Neural cell (in vitro differentiated cells): ENCODE results near the gene PRUNE2. TPM values are rescaled to one million over a fixed set of nuclear protein-coding genes. Genes with fewer than 3 reads are reported as not detected.

Experiments
- H2AFZ ChIP-seq: fragments of 200-600, 300-800 bp; sonication (generic), shearing (Covaris generic); 2 replicates; pipeline ENCODE4 v1.6.0; 2014; ENCODE audit warnings: low read depth, mild to moderate bottlenecking, antibody characterized with exemption, low read length, moderate library complexity
- H3F3A ChIP-seq: fragments of 200-600 bp; shearing (Covaris generic); 2 replicates; pipeline ENCODE4 v1.6.1; 2016; ENCODE audit warnings: mild to moderate bottlenecking, moderate library complexity, mixed read lengths, antibody characterized with exemption, low read length; ENCODE audit not compliant: insufficient read depth, poor library complexity, severe bottlenecking
- H3K27ac ChIP-seq: fragments of 200-600, 300-800 bp; sonication (generic), shearing (Covaris generic); 2 replicates; pipeline ENCODE4 v1.5.1; 2014; ENCODE audit warnings: mild to moderate bottlenecking, low read length, moderate library complexity
- H3K27me3 ChIP-seq: fragments of 300-800, 200-600 bp; sonication (generic), shearing (Covaris generic); 2 replicates; pipeline ENCODE4 v1.6.0; 2014; ENCODE audit warnings: mild to moderate bottlenecking, low read depth, low read length, moderate library complexity; ENCODE audit not compliant: insufficient read depth
- H3K36me3 ChIP-seq: fragments of 300-800, 200-600 bp; sonication (generic), shearing (Covaris generic); 2 replicates; pipeline ENCODE4 v1.5.1; 2014; ENCODE audit warnings: mild to moderate bottlenecking, antibody characterized with exemption, low read length, moderate library complexity; ENCODE audit not compliant: insufficient read depth
- H3K4me2 ChIP-seq: fragments of 300-800, 200-600 bp; sonication (generic), shearing (Covaris generic); 2 replicates; pipeline ENCODE4 v1.6.0; 2014; ENCODE audit warnings: mild to moderate bottlenecking, low read length
- H3K4me3 ChIP-seq: fragments of 300-800, 200-600 bp; sonication (generic), shearing (Covaris generic); 2 replicates; pipeline ENCODE4 v1.5.1; 2014; ENCODE audit warnings: mild to moderate bottlenecking, low read length, moderate library complexity
- H3K79me2 ChIP-seq: fragments of 200-600 bp; shearing (Covaris generic); replicated peaks from 2 replicates; pipeline ENCODE4 v1.6.0; 2014; ENCODE audit warnings: mild to moderate bottlenecking, low read length, moderate library complexity; ENCODE audit not compliant: insufficient read depth
- H3K9ac ChIP-seq: fragments of 300-800, 200-600 bp; sonication (generic), shearing (Covaris generic); 2 replicates; pipeline ENCODE4 v1.6.1; 2016; ENCODE audit warnings: mild to moderate bottlenecking, low read length, mixed read lengths
- H3K9me2 ChIP-seq: fragments of 200-600 bp; shearing (Covaris generic); 2 replicates; pipeline ENCODE4 v1.6.1; 2016; ENCODE audit warnings: mild to moderate bottlenecking, low read length, mixed read lengths; ENCODE audit not compliant: insufficient read depth
- H3K9me3 ChIP-seq: fragments of 200-600, 300-800 bp; sonication (generic), shearing (Covaris generic); 2 replicates; pipeline ENCODE4 v1.6.1; 2016; ENCODE audit warnings: mild to moderate bottlenecking, mixed run types, low read length, moderate library complexity, mixed read lengths
- H4K20me1 ChIP-seq: fragments of 200-600 bp; shearing (Covaris generic); 2 replicates; pipeline ENCODE4 v1.6.1; 2016; ENCODE audit warnings: mild to moderate bottlenecking, mixed run types; ENCODE audit not compliant: insufficient read depth
- CTCF ChIP-seq: fragments of 450-650 bp; IDR thresholded peaks from 2 replicates; pipeline ENCODE4 v1.5.1; 2014; ENCODE audit warnings: antibody characterized with exemption, mild to moderate bottlenecking, moderate library complexity; ENCODE audit not compliant: poor library complexity, severe bottlenecking
- EP300 ChIP-seq: fragments of 450-650 bp; conservative IDR thresholded peaks from 2 replicates; pipeline ENCODE4 v1.6.1; 2014; ENCODE audit warnings: antibody characterized with exemption, mild to moderate bottlenecking, moderate library complexity; ENCODE audit not compliant: poor library complexity, severe bottlenecking
- EZH2 ChIP-seq: fragments of 200-600, 300-800 bp; shearing (Covaris generic), sonication (generic); IDR thresholded peaks from 2 replicates; pipeline ENCODE4 v1.6.1; 2014; ENCODE audit warnings: antibody characterized with exemption, low read length, borderline replicate concordance, mild to moderate bottlenecking; ENCODE audit not compliant: insufficient read depth, poor library complexity, severe bottlenecking
- MXI1 ChIP-seq: fragments of 450-650 bp; conservative IDR thresholded peaks from 2 replicates; pipeline ENCODE4 v1.6.1; 2014; ENCODE audit warnings: antibody characterized with exemption, mild to moderate bottlenecking; ENCODE audit not compliant: poor library complexity, severe bottlenecking
- POLR2AphosphoS5 ChIP-seq: IDR thresholded peaks from 2 replicates; pipeline ENCODE4 v1.6.1; 2012
- RAD21 ChIP-seq: fragments of 450-650 bp; conservative IDR thresholded peaks from 2 replicates; pipeline ENCODE4 v1.6.1; 2014; ENCODE audit warnings: antibody characterized with exemption, mild to moderate bottlenecking, moderate library complexity
- SMC3 ChIP-seq: fragments of 450-650 bp; conservative IDR thresholded peaks from 2 replicates; pipeline ENCODE4 v1.6.1; 2014; ENCODE audit warnings: antibody characterized with exemption, mild to moderate bottlenecking, moderate library complexity; ENCODE audit not compliant: poor library complexity
- TAF1 ChIP-seq: IDR thresholded peaks from 2 replicates; pipeline ENCODE4 v1.6.1; 2012; ENCODE audit warnings: low read depth
- polyA plus RNA-seq: library from polyadenylated mRNA; depleted of rRNA; stranded (reverse); fragments of >200 nt; gene quantifications from 2 replicates; pipeline ENCODE4 v1.2.3, GENCODE V29; 2014
- TF ChIP-seq, protein P1 (sequence below): IDR thresholded peaks from 2 replicates; pipeline ENCODE4 v1.6.1; 2012; ENCODE audit warnings: borderline replicate concordance

The PRUNE2 gene
- polyA plus RNA-seq, 1 donor from 2014 or later, result 9.7 TPM

GRCh38 chr9:76588316-76588715 lies 317.6 kb downstream of the PRUNE2 start:
- Histone ChIP-seq H3K27me3 (no peaks in the 10 kb centered on the region), H4K20me1 (no peaks in the 10 kb centered on the region), H3K79me2 (no peaks in the 10 kb centered on the region), H3K27ac (no peak overlapping the region), H3K9me2 (no peaks in the 10 kb centered on the region), H3K4me3 (no peak overlapping the region), H3K4me2 (no peak overlapping the region), H3F3A (no peaks in the 10 kb centered on the region), H2AFZ (no peak overlapping the region), H3K9ac (no peak overlapping the region), H3K36me3 (no peaks in the 10 kb centered on the region), H3K9me3 (no peaks in the 10 kb centered on the region)
- TF ChIP-seq POLR2AphosphoS5, result no peak
- TF ChIP-seq EZH2, result no peak
- no peak for TF ChIP-seq MXI1
- no peak for TF ChIP-seq TAF1
- TF ChIP-seq, protein P1, sequence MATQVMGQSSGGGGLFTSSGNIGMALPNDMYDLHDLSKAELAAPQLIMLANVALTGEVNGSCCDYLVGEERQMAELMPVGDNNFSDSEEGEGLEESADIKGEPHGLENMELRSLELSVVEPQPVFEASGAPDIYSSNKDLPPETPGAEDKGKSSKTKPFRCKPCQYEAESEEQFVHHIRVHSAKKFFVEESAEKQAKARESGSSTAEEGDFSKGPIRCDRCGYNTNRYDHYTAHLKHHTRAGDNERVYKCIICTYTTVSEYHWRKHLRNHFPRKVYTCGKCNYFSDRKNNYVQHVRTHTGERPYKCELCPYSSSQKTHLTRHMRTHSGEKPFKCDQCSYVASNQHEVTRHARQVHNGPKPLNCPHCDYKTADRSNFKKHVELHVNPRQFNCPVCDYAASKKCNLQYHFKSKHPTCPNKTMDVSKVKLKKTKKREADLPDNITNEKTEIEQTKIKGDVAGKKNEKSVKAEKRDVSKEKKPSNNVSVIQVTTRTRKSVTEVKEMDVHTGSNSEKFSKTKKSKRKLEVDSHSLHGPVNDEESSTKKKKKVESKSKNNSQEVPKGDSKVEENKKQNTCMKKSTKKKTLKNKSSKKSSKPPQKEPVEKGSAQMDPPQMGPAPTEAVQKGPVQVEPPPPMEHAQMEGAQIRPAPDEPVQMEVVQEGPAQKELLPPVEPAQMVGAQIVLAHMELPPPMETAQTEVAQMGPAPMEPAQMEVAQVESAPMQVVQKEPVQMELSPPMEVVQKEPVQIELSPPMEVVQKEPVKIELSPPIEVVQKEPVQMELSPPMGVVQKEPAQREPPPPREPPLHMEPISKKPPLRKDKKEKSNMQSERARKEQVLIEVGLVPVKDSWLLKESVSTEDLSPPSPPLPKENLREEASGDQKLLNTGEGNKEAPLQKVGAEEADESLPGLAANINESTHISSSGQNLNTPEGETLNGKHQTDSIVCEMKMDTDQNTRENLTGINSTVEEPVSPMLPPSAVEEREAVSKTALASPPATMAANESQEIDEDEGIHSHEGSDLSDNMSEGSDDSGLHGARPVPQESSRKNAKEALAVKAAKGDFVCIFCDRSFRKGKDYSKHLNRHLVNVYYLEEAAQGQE, result no peak
- TF ChIP-seq EP300, result no peak
- no peak for TF ChIP-seq CTCF
- no peak for TF ChIP-seq SMC3
- TF ChIP-seq RAD21, result no peak

- no peaks in the 10 kb centered on the region for H3K9me3 ChIP-seq
- no peaks in the 10 kb centered on the region for H3K79me2 ChIP-seq
- no peaks in the 10 kb centered on the region for H3K36me3 ChIP-seq
- no peak overlapping the region for H3K9ac ChIP-seq
- H3F3A ChIP-seq, result no peaks in the 10 kb centered on the region
- H3K9me2 ChIP-seq, result no peaks in the 10 kb centered on the region
- no peak overlapping the region for H3K4me2 ChIP-seq
- H2AFZ ChIP-seq, result no peak overlapping the region
- H3K27me3 ChIP-seq, result no peaks in the 10 kb centered on the region
- H3K4me3 ChIP-seq, result no peak overlapping the region
- no peak overlapping the region for H3K27ac ChIP-seq
- no peak for TF ChIP-seq CTCF
- no peaks in the 10 kb centered on the region for H4K20me1 ChIP-seq
Observed at GRCh38 chr9:76586390-76587314, 319.3 kb downstream of the PRUNE2 start.
